Smooth muscle cell (in vitro differentiated cells): ENCODE data around the gene IRX4. TPM values are rescaled to one million over a fixed set of nuclear protein-coding genes. Genes with fewer than 3 reads are reported as not detected.

Experiments used
- DNase-seq: peaks from one replicate; lab custom pipeline; 2025; ENCODE audit not compliant: unreplicated experiment; lab: John Stamatoyannopoulos, UW
- H2AFZ ChIP-seq: fragments of 200-600 bp; sonication (generic); 2 replicates; pipeline ENCODE4 v1.6.0; 2016; ENCODE audit warnings: antibody characterized with exemption, low read depth, mild to moderate bottlenecking
- H3F3A ChIP-seq: fragments of 200-600 bp; sonication (generic); 2 replicates; pipeline ENCODE4 v1.6.0; 2017; ENCODE audit warnings: antibody characterized with exemption, low read depth
- H3K27ac ChIP-seq: fragments of 200-600 bp; sonication (generic); 2 replicates; pipeline ENCODE4 v1.5.1; 2016; ENCODE audit warnings: low read depth, mild to moderate bottlenecking
- H3K27me3 ChIP-seq: fragments of 200-600 bp; sonication (generic); 2 replicates; pipeline ENCODE4 v1.6.1; 2016; ENCODE audit warnings: low read depth, mild to moderate bottlenecking
- H3K36me3 ChIP-seq: fragments of 200-600 bp; sonication (generic); 2 replicates; pipeline ENCODE4 v1.5.1; 2016; ENCODE audit warnings: low read depth
- H3K4me1 ChIP-seq: fragments of 200-600 bp; sonication (generic); 2 replicates; pipeline ENCODE4 v1.5.1; 2016; ENCODE audit warnings: low read depth
- H3K4me2 ChIP-seq: fragments of 200-600 bp; sonication (generic); 2 replicates; pipeline ENCODE4 v1.6.0; 2016; ENCODE audit warnings: mild to moderate bottlenecking
- H3K4me3 ChIP-seq: fragments of 200-600 bp; sonication (generic); 2 replicates; pipeline ENCODE4 v1.5.1; 2016; ENCODE audit warnings: mild to moderate bottlenecking
- H3K79me2 ChIP-seq: fragments of 200-600 bp; sonication (generic); 2 replicates; pipeline ENCODE4 v1.6.0; 2016; ENCODE audit warnings: low read depth, mild to moderate bottlenecking
- H3K9ac ChIP-seq: fragments of 200-600 bp; sonication (generic); 2 replicates; pipeline ENCODE4 v1.6.0; 2016; ENCODE audit warnings: low read depth
- H3K9me3 ChIP-seq: fragments of 200-600 bp; sonication (generic); replicated peaks from 2 replicates; pipeline ENCODE4 v1.5.1; 2016; ENCODE audit warnings: low read depth
- H4K20me1 ChIP-seq: fragments of 200-600 bp; sonication (generic); 2 replicates; pipeline ENCODE4 v1.6.0; 2016; ENCODE audit warnings: low read depth
- CTCF ChIP-seq: fragments of 200-600 bp; sonication (generic); IDR thresholded peaks from 2 replicates; pipeline ENCODE4 v1.5.1; 2017; ENCODE audit warnings: borderline replicate concordance, mild to moderate bottlenecking, antibody characterized with exemption; ENCODE audit not compliant: insufficient read depth, poor library complexity, severe bottlenecking
- WGBS: methylation state at CpG from one replicate; pipeline ENCODE4 v1.1.7; 2016; ENCODE audit warnings: low lambda C conversion rate; 5-methylcytosine and 5-hydroxymethylcytosine counted together
- polyA plus RNA-seq: library from polyadenylated mRNA; unstranded; fragments of >200 nt; fragmentation: Nextera tagmentation; extraction: Ambion mirVana; gene quantifications from 2 replicates; pipeline ENCODE4 v1.2.1, GENCODE V29; 2016
- total RNA-seq: library from RNA; depleted of rRNA; stranded (reverse); fragments of >200 nt; gene quantifications from 2 replicates; pipeline ENCODE4 v1.2.3, GENCODE V29; 2014

The IRX4 gene
- total and polyA plus RNA-seq, 2 experiments from 2014 or later = 0.18 to 0.40 TPM

- Histone ChIP-seq H3F3A (no peaks in the 10 kb centered on the region), H2AFZ (no peak overlapping the region), H3K36me3 (no peaks in the 10 kb centered on the region), H3K4me3 (peak overlapping the region; percentile 10), H3K4me1 (peaks cover 13% of the 10 kb centered on the region), H3K27ac (no peak overlapping the region), H3K9me3 (no peaks in the 10 kb centered on the region), H3K9ac (no peak overlapping the region), H3K27me3 (peaks cover 98% of the 10 kb centered on the region), H3K4me2 (peak overlapping the region; percentile 80), H4K20me1 (no peaks in the 10 kb centered on the region), H3K79me2 (no peaks in the 10 kb centered on the region)
- DNase-seq = no peak
- TF ChIP-seq CTCF = no peak
- WGBS = 2% methylated on average over 53 of the region's 61 CpGs
Measured at GRCh38 chr5:1875843-1876659, 6.7 kb downstream of the IRX4 start.

GRCh38 chr5:1875281-1875842 lies 7.4 kb downstream of the IRX4 start:
- peaks cover 91% of the 10 kb centered on the region for H3K27me3 ChIP-seq
- H3F3A ChIP-seq = no peaks in the 10 kb centered on the region
- H2AFZ ChIP-seq = no peak overlapping the region
- H3K4me1 ChIP-seq = peaks cover 13% of the 10 kb centered on the region
- no peak overlapping the region for H3K9ac ChIP-seq
- H3K27ac ChIP-seq = no peak overlapping the region
- no peaks in the 10 kb centered on the region for H3K79me2 ChIP-seq
- no peak overlapping the region for H3K4me3 ChIP-seq
- DNase-seq = no peak
- WGBS = 2% methylated on average over 35 of the region's 36 CpGs
- H3K9me3 ChIP-seq = no peaks in the 10 kb centered on the region
- no peak for TF ChIP-seq CTCF
- no peaks in the 10 kb centered on the region for H3K36me3 ChIP-seq
- peak overlapping the region; percentile 80 for H3K4me2 ChIP-seq
- no peaks in the 10 kb centered on the region for H4K20me1 ChIP-seq

DNA sequence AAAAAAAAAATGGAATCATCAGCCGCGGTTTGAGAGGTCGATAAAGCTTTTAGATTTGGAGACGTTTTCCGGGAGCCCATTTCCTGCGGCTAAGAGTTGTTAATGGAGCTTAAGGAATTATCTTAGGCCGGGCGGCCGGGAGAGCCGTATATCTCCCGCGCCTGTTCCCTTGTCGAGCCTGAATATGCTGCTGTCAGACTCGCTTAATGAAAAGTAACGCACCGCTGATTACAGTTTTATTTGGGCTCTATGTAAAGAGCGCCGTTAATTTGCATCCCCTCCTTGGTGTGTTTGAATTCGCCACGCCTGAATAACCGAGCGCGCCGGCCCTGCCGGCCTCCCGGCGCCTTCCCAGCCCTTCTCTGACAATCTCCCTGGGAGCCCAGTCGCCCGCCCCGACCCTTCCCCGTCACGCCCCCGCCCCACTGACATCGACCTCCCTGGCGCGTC lies 7.9 kb downstream of the IRX4 start:
- no peak for TF ChIP-seq CTCF
- Histone ChIP-seq H3K9ac (no peak overlapping the region), H3K4me1 (peaks cover 13% of the 10 kb centered on the region), H3K4me2 (no peak overlapping the region), H3F3A (no peaks in the 10 kb centered on the region), H3K79me2 (no peaks in the 10 kb centered on the region), H3K27me3 (peaks cover 85% of the 10 kb centered on the region), H4K20me1 (no peaks in the 10 kb centered on the region), H2AFZ (no peak overlapping the region), H3K4me3 (no peak overlapping the region), H3K27ac (no peak overlapping the region), H3K9me3 (no peaks in the 10 kb centered on the region), H3K36me3 (no peaks in the 10 kb centered on the region)
- under 1% methylated on average over 22 of the region's 36 CpGs for WGBS
- DNase-seq = no peak

- no peaks in the 10 kb centered on the region for H3F3A ChIP-seq
- H4K20me1 ChIP-seq = no peaks in the 10 kb centered on the region
- no peak overlapping the region for H2AFZ ChIP-seq
- no peak overlapping the region for H3K4me3 ChIP-seq
- peaks cover 81% of the 10 kb centered on the region for H3K27me3 ChIP-seq
- no peaks in the 10 kb centered on the region for H3K36me3 ChIP-seq
- 14% methylated on average over 10 of the region's 10 CpGs for WGBS
- H3K79me2 ChIP-seq = no peaks in the 10 kb centered on the region
- H3K9me3 ChIP-seq = no peaks in the 10 kb centered on the region
- H3K4me1 ChIP-seq = peaks cover 13% of the 10 kb centered on the region
- H3K4me2 ChIP-seq = no peak overlapping the region
- DNase-seq = no peak
- no peak overlapping the region for H3K9ac ChIP-seq
- no peak overlapping the region for H3K27ac ChIP-seq
- TF ChIP-seq CTCF = no peak
Measured at GRCh38 chr5:1874348-1874747, 8.4 kb downstream of the IRX4 start.
